Germinal center (tissue), 1 donor: Measurements from ENCODE around the gene SUFU.
A peak's percentile ranks its signal among the peaks of the same experiment; 100 is the strongest.

ENCODE experiments used
- DNase-seq: peaks from one replicate; pipeline ENCODE4 v3.0.0; 2012; ENCODE audit warnings: mixed read lengths, low spot score

The SUFU gene

DNA sequence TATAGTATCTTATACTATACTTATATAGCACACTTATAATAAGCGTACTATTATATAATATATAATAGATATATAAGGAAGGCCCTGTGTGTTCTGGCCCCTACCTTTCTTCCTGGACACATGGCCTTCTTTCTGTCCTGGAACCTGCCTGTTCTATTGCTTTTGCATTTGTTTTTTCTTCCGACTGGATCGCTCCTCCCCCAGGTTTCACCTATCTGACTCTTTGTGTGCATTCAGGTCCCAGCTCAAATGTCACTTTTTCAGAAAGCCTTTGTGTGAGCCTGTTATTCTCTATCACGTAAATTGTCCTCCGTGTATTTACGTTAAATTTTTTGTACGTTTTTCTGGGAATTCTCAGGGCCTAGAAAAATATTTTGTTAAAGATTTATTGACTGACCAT lies 137.6 kb downstream of the SUFU start:
- no peak for DNase-seq

DNA sequence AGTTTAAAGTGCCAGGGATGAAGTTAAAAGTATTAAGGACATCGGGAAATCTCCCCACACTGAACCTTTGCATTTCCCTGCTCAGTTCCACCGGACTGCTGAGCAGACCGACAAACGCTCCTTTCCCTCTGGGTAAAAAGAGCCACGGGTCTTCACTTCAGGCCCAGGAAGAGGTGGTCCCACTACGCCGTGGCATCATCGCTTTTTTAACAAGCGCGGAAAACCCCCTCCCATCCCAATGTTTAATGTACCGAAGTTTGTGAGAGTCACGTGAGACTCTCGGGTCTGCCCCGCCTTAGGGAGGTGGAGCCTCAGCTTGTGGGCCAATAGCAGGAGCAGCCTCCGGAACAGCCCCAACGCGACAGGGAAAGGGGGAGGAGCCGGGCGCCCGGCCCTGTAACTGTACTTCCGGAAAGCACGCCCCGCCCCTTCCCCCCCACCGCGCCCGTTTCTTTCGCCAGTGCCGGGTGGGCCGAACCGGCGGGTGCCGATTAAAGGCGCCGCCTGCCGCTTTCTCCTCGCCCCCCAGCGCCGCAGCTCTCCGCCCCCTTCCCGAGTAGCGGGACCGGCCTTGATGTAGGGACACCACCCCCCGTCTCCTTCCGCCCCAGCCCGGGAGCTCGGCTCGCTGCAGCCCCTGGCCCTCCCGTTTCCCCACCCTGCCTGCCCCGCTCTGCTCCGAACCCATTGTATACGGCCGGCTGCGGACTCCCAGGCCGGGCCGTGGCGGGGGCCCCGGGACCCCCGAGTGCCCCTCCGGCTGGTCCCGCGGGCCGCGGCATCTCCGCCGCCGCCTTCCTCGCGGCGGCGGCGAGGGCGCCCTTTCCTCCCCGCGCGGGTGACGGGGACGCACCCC lies 138.3 kb downstream of the SUFU start:
- DNase-seq: peak; percentile 97

DNA sequence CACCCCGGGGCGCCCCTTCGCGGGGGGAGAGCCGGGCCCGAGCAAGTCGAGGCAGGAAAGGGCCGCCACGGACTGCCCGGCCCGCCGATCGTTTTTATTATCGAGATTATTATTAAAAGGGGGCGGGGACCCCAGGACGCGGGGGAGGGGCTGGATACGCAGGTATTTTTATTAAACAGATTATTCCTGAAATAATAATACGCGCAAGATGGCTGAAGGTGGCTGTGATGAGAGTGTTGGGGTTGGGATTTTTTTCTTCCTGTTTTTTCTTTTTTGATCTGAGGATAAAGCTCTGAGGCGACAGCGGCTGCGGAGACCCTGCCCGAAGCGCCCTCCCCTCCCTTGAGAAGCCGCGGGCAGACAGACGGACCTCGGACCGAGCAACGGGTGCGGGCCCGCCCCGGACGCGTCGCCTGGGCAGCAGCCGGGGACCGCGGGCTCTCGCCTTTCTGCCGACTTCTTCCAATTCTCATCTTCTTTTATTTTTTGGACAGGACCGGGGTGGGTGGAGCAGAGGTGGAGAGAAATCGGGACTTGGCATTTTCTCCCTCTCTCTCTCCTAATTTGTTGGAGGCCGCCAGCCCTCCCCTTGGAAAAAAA lies 139.1 kb downstream of the SUFU start:
- DNase-seq: peak; percentile 47

- DNase-seq: peak; percentile 35
Observed at GRCh38 chr10:102643336-102644065, 139.7 kb downstream of the SUFU start.

DNA sequence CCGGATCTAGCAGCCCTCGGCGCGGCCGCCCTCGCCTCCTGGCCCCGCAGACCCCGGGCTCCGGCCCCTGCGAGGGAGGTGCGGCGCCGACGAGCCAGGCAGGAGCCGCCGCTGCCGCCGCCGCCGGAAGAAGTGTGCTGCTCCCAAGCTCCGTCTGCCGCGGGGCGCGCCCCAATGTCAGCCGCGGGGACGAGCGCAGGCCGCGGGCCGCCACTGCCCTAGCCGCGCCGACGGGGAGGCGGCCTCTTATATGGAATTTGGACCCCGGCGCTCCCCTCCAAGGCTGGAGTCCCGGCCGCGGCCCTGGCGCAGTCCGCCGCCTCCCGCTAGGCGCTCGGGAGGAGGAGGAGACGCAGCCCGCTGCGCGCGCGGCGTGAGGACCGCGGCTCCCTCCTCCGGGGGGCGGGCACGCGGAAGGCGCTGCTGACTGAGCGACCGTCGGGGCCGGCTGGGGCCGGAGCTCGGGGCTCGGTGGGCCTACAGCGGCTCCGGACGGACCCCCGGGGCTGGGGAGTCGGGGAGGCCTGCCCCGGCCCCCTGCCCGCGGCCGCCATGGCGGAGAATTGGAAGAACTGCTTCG lies 140.4 kb downstream of the SUFU start, which contains the start of gene TRIM8:
Gene TRIM8, plus strand, starts transcription at position 414 of the 580 bp plus-strand sequence. Its CDS starts 139 bp downstream, at position 553.
- DNase-seq: peak; percentile 54

- DNase-seq: peak; percentile 76
Observed at GRCh38 chr10:102644646-102645387, 141.0 kb downstream of the SUFU start.

GRCh38 chr10:102645388-102645740 lies 141.6 kb downstream of the SUFU start:
- peak; percentile 34 for DNase-seq

GRCh38 chr10:102645741-102646609 lies 142.2 kb downstream of the SUFU start:
- peak; percentile 63 for DNase-seq

DNA sequence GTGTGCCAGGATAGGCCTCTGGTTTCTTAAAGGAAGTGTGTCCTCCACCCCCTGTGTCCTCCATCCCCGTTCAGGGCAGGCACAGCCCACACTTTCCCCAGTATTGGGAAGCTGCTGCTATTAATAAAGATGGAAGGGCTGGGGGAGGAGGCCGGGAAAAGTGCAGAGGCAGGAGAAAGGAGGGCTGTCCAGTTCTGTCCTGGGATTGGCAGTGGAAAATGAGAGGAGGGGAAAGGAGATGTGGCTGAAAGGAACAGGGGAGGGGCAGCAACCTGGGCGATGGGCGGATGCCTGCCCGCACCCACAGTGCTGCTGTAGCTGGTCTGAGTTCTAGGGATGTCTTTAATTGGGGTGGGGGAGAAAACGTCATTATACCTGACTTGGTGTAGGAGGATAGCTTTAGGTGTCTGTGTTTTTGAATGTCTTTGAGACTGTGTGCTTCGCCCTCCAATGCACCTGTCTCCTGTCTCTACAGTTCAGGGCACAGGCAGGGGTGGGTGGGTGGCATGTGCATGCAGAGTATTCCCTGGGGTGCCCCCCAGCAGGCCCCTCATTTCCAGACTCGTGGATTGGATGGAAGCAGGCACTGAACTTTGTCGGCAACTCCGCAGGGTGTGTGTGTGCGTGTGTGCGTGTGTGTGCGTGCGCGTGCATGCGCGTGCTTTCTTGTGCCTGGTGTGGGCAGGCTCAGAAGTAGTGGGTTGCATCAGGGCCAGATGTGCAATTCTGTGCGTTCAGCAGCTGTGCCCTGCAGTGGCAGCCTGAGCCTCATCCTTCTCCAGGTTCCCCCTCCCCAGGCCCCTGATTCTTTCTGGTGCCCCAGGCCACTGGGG lies 143.1 kb downstream of the SUFU start:
- peak; percentile 33 for DNase-seq

GRCh38 chr10:102647443-102648268 lies 143.9 kb downstream of the SUFU start:
- DNase-seq: peak; percentile 61

DNA sequence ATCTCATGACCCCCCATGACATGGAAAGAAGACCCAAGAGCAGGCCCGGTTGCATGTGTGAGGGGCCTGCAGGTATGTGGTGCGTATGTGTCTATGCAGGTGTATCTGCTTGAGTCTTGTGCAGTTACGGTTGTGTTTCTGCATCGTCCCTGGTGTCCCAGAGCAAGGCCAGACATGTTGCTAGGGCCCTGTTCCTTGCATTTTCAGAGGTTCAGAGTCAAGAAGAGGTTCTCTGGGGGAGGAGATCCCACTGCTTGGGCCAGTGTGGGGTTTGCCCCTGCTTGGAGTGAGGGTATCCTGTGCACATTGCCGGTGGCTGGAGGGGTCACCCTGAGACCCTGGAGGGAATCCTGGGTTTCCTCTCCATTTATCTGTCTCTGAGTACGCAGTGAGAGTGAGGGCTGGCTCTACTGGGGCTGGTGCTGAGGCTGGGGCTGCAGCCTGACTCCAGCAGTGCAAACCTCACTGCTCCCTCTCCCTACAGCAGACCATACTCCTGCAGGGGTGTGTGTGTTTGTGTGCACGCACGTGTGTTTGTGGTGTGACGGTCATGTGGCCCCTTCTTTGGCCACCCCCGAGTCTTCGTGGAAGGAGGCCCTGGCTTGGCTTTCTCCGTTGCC lies 144.6 kb downstream of the SUFU start:
- DNase-seq: no peak

- DNase-seq: peak; percentile 48
Observed at GRCh38 chr10:102648889-102649796, 145.4 kb downstream of the SUFU start.

DNA sequence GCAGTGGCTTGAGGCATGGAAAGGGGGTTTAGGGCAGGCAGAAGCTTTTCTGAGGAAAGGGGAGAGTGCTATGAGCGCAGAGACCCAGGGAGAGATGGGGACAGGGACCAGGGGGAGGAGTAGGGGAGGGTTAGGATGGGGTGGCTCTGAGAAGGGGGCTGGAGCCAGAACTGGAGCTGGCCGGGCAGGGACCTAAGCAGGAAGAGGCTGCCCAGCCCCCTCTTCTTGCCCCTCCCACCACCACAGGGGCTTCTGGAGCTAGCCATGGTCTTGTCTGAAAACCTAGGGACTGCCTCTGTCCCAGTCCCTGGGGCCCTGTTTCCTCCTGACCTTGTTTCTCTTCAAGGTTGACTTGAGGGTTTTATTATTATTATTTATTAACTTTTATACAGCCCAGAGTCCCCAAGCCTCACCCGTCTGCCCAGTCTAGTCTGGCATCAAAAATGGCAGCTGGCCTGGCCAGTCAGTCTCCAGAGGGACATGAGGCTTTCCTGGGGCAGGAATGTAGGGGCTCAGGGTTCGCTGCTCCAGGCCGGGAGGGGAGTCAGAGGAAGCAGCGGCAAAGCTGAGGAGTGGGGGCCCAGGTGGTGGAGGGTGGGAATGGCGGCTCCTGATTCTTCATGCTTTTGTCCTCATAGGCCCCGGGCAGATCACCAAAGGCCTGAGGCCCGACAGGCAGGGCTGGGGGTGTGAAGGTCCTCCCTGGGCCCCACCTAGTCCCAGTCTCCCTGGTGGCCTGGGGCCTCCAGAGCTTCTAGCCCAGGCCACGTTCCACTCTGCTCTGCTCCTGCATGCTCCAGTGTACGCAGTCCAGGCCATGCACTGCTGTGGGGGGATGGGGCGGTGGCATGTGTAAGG lies 146.3 kb downstream of the SUFU start:
- no peak for DNase-seq

- DNase-seq: peak; percentile 79
Observed at GRCh38 chr10:102650655-102651454, 147.1 kb downstream of the SUFU start.

- DNase-seq: peak; percentile 41
Observed at GRCh38 chr10:102651455-102652169, 147.8 kb downstream of the SUFU start.
